Tibial artery (tissue), 4 donors: ENCODE data around the gene EFS.
"Not testable (repeated sequence)": the region's sequence is repeated elsewhere in the genome, so short reads cannot be mapped to it uniquely, and the experiment has no call there.

Source experiments
- DNase-seq, 2 donors: peaks; one replicate each; pipeline ENCODE4 v3.0.0-alpha.2; 2019
- H3K27ac ChIP-seq, 2 donors: fragments of 200-600 bp; sonication (generic) in 1 of 2; 1 replicate in 1 of 2; 2 replicates in 1 of 2; pipeline ENCODE4 v1.5.1; 2018 to 2019; ENCODE audit warnings: mild to moderate bottlenecking in 1 of 2
- H3K27me3 ChIP-seq, 2 donors: fragments of 200-600 bp; sonication (generic) in 1 of 2; one replicate each; pipeline versions ENCODE4 v1.5.1 to v1.6.0; 2016 to 2019
- H3K36me3 ChIP-seq, 3 donors: fragments of 200-600 bp; sonication (generic) in 2 of 3; one replicate each; pipeline ENCODE4 v1.5.1; 2016 to 2019; ENCODE audit warnings: mild to moderate bottlenecking in 2 of 3
- H3K4me1 ChIP-seq, 4 donors: fragments of 200-600 bp; sonication (generic) in 2 of 4; 1 replicate in 3 of 4; 2 replicates in 1 of 4; pipeline ENCODE4 v1.5.1; 2016 to 2019
- H3K4me3 ChIP-seq, 2 donors: fragments of 200-600 bp; sonication (generic) in 1 of 2; 1 replicate in 1 of 2; 2 replicates in 1 of 2; pipeline ENCODE4 v1.5.1; 2018 to 2019; ENCODE audit warnings: mild to moderate bottlenecking in 2 of 2
- H3K9me3 ChIP-seq, 3 donors: fragments of 200-600 bp; sonication (generic) in 1 of 3; one replicate each; pipeline ENCODE4 v1.5.1; 2016 to 2019
- CTCF ChIP-seq, 2 experiments: fragments of 200-600 bp in 1 of 2; fragments of 450-650 bp in 1 of 2; IDR thresholded peaks; one replicate each; pipeline ENCODE4 v1.5.1; 2017 to 2019; ENCODE audit warnings: antibody characterized with exemption in 2 of 2, mild to moderate bottlenecking in 1 of 2, moderate library complexity in 1 of 2
- intact Hi-C: fragments of 100-400 bp; cut with DNase I; formaldehyde crosslinking; loops from one replicate; pipeline ENCODE4 v1.15.0; 2023; ENCODE audit warnings: low total_unique reads

The EFS gene

GRCh38 chr14:23402296-23403138 lies 37.5 kb upstream of the EFS start:
- no peaks in the 10 kb centered on the region for H3K36me3 ChIP-seq
- no peaks in the 10 kb centered on the region for H3K4me1 ChIP-seq
- peaks cover 0 to 40% of the 10 kb centered on the region in 2 donors for H3K27me3 ChIP-seq
- H3K4me3 ChIP-seq: no peak overlapping the region
- intact Hi-C loops: no loop called here
- TF ChIP-seq CTCF (IDR thresholded peaks at IDR 0.05): no peak
- no peak overlapping the region for H3K27ac ChIP-seq
- H3K9me3 ChIP-seq: no peaks in the 10 kb centered on the region
- no peak for DNase-seq

GRCh38 chr14:23401291-23401690 lies 36.3 kb upstream of the EFS start:
- DNase-seq: no peak
- Histone ChIP-seq H3K9me3 (no peaks in the 10 kb centered on the region), H3K4me1 (no peaks in the 10 kb centered on the region), H3K27ac (no peak overlapping the region), H3K36me3 (no peaks in the 10 kb centered on the region), H3K4me3 (no peak overlapping the region), H3K27me3 (peaks cover 0 to 29% of the 10 kb centered on the region in 2 donors)
- TF ChIP-seq CTCF (IDR thresholded peaks at IDR 0.05): no peak
- intact Hi-C loops: no loop called here

- DNase-seq, H3K4me1 ChIP-seq, H3K27ac ChIP-seq, intact Hi-C loops, H3K36me3 ChIP-seq, H3K4me3 ChIP-seq, H3K9me3 ChIP-seq: not testable (repeated sequence)
- H3K27me3 ChIP-seq: peaks cover 0 to 25% of the 10 kb centered on the region in 2 donors
Observed at GRCh38 chr14:23400496-23401149, 35.7 kb upstream of the EFS start.

- DNase-seq: no peak
- no peaks in the 10 kb centered on the region for H3K9me3 ChIP-seq
- no peaks in the 10 kb centered on the region for H3K4me1 ChIP-seq
- intact Hi-C loops: no loop called here
- no peak overlapping the region for H3K4me3 ChIP-seq
- H3K27me3 ChIP-seq: peaks cover 0 to 17% of the 10 kb centered on the region in 2 donors
- TF ChIP-seq CTCF (IDR thresholded peaks at IDR 0.05): no peak
- H3K36me3 ChIP-seq: no peaks in the 10 kb centered on the region
- H3K27ac ChIP-seq: no peak overlapping the region
Observed at GRCh38 chr14:23399591-23399990, 34.6 kb upstream of the EFS start.

- intact Hi-C loops: no loop called here
- Histone ChIP-seq H3K4me1 (no peaks in the 10 kb centered on the region), H3K9me3 (no peaks in the 10 kb centered on the region), H3K27ac (no peak overlapping the region), H3K27me3 (peaks cover 0 to 12% of the 10 kb centered on the region in 2 donors), H3K36me3 (no peaks in the 10 kb centered on the region), H3K4me3 (no peak overlapping the region)
- DNase-seq: no peak
- TF ChIP-seq CTCF (IDR thresholded peaks at IDR 0.05): no peak
Observed at GRCh38 chr14:23399136-23399535, 34.2 kb upstream of the EFS start.

- Histone ChIP-seq H3K4me3 (no peak overlapping the region), H3K27ac (no peak overlapping the region), H3K27me3 (peaks cover 0 to 8% of the 10 kb centered on the region in 2 donors), H3K4me1 (no peaks in the 10 kb centered on the region), H3K36me3 (no peaks in the 10 kb centered on the region), H3K9me3 (no peaks in the 10 kb centered on the region)
- intact Hi-C loops: no loop called here
- TF ChIP-seq CTCF (IDR thresholded peaks at IDR 0.05): no peak
- no peak for DNase-seq
Observed at GRCh38 chr14:23398348-23398747, 33.4 kb upstream of the EFS start.
